Measurements from ENCODE around the gene TRAPPC10. TPM values are rescaled to one million over a fixed set of nuclear protein-coding genes. Genes with fewer than 3 reads are reported as not detected.
A peak's percentile ranks its signal among the peaks of the same experiment; 100 is the strongest.
"Not testable (repeated sequence)": the region's sequence is repeated elsewhere in the genome, so short reads cannot be mapped to it uniquely, and the experiment has no call there.

The TRAPPC10 gene
- total RNA-seq, 2 experiments from 2014 or later: 44.1 to 45.4 TPM

DNA sequence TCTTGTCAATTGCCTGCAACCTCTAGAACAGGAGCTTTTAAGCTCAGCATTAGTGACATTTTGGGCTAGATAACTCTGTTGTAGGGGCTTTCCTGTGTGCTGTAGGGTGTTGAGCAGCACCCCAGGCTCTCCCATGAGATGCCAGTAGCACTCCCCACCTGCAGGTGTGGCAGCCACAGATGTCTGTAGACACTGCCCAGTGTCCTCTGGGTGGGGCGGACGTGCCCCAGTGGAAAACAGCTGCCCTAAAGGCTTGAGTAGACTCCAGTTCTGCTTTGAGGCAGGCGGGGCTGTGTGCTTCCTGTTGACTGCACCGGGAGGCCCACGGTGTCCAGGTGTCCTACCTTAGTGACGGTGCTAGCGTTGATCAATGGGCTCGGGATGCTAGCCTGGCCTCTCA lies 78.2 kb downstream of the TRAPPC10 start:
- no peaks in the 10 kb centered on the region for H3K9me3 Mint-ChIP-seq
- H3K27me3 Mint-ChIP-seq: no peaks in the 10 kb centered on the region
- intact Hi-C loops (cut with micrococcal nuclease): no loop called here
- ATAC-seq (peak; percentile 13), DNase-seq (peak; percentile 24)
- peaks cover 70% of the 10 kb centered on the region for H3K36me3 Mint-ChIP-seq (ENCODE audit: low read depth)
- H3K4me1 Mint-ChIP-seq (ENCODE audit: low read depth): peaks cover 58% of the 10 kb centered on the region
- ChIA-PET CTCF (no interaction called here), POLR2A (interaction anchor here (1.0 kb wide), 1 partner anchor 16 kb away, joined by 3 read pairs; no protein-coding TSS in a partner anchor)
- peak overlapping the region; percentile 97 for H3K27ac Mint-ChIP-seq
- H3K4me3 Mint-ChIP-seq: no peak overlapping the region
- TF ChIP-seq, protein P1, sequence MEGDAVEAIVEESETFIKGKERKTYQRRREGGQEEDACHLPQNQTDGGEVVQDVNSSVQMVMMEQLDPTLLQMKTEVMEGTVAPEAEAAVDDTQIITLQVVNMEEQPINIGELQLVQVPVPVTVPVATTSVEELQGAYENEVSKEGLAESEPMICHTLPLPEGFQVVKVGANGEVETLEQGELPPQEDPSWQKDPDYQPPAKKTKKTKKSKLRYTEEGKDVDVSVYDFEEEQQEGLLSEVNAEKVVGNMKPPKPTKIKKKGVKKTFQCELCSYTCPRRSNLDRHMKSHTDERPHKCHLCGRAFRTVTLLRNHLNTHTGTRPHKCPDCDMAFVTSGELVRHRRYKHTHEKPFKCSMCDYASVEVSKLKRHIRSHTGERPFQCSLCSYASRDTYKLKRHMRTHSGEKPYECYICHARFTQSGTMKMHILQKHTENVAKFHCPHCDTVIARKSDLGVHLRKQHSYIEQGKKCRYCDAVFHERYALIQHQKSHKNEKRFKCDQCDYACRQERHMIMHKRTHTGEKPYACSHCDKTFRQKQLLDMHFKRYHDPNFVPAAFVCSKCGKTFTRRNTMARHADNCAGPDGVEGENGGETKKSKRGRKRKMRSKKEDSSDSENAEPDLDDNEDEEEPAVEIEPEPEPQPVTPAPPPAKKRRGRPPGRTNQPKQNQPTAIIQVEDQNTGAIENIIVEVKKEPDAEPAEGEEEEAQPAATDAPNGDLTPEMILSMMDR (IDR thresholded peaks at IDR 0.05): no peak

DNA sequence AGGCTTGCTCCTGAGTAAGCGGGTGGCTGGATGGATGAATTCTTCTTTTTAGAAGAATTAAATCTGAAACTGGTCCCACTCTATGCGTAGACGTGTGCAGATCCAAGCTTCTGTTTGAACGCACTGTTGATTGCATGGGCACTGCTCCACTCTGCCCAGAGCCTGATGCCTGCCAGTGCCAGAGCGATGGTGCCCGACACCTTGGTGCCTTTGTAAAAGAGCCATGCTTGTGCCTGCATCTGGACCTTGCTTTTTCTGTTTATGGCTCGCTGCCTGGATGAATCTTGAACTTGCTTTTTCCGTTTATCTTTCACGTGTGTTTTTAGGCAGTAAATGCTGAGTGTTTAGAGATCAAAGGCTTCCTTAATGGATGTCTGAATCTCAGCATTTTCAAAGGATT lies 80.1 kb downstream of the TRAPPC10 start:
- Mint-ChIP-seq H3K4me3 (no peak overlapping the region), H3K9me3 (no peaks in the 10 kb centered on the region), H3K4me1 (ENCODE audit: low read depth) (peaks cover 39% of the 10 kb centered on the region), H3K27me3 (no peaks in the 10 kb centered on the region), H3K36me3 (ENCODE audit: low read depth) (peaks cover 52% of the 10 kb centered on the region), H3K27ac (peak overlapping the region; percentile 23)
- TF ChIP-seq, protein P1 (IDR thresholded peaks at IDR 0.05): no peak
- intact Hi-C loops (cut with micrococcal nuclease): no loop called here
- DNase-seq (no peak), ATAC-seq (no peak)
- CTCF ChIA-PET: interaction anchor here (1.5 kb wide), 1 partner anchor 206 kb away, joined by 3 read pairs; no protein-coding TSS in a partner anchor
- POLR2A ChIA-PET: interaction anchor here (3.5 kb wide), 1 partner anchor 8 kb away, joined by 18 read pairs; no protein-coding TSS in a partner anchor

DNA sequence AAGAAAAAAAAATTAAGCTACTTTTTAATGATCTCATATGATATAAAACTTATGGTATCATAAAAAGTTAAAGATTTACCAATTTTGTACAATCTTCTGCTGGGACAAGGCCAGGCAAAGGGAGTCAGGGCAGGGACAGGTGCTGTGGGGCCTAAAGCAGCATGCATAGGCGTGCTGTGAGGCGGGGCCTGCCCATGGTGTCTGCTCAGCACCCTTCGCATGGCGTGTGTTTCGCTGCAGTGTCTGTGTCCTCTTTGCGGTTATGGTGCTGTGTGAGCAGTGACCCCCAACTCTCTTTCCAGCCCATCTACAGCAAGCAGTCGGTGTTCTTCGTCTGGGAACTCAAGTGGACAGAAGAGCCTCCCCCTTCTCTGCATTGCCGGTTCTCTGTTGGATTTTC lies 81.7 kb downstream of the TRAPPC10 start:
- Mint-ChIP-seq H3K9me3 (no peaks in the 10 kb centered on the region), H3K27ac (no peak overlapping the region), H3K36me3 (ENCODE audit: low read depth) (peaks cover 37% of the 10 kb centered on the region), H3K4me3 (no peak overlapping the region), H3K27me3 (no peaks in the 10 kb centered on the region), H3K4me1 (ENCODE audit: low read depth) (peaks cover 24% of the 10 kb centered on the region)
- ATAC-seq: no peak
- DNase-seq: no peak
- intact Hi-C loops (cut with micrococcal nuclease): no loop called here
- TF ChIP-seq, protein P1 (IDR thresholded peaks at IDR 0.05): no peak
- ChIA-PET POLR2A (interaction anchor here (0.6 to 3.5 kb wide), 4 partner anchors 8 to 81 kb away, joined by 3 to 18 read pairs (median 5); partner anchors contain the start of gene TRAPPC10), CTCF (interaction anchor here (1.7 kb wide), 1 partner anchor 10 kb away, joined by 8 read pairs; no protein-coding TSS in a partner anchor)

DNA sequence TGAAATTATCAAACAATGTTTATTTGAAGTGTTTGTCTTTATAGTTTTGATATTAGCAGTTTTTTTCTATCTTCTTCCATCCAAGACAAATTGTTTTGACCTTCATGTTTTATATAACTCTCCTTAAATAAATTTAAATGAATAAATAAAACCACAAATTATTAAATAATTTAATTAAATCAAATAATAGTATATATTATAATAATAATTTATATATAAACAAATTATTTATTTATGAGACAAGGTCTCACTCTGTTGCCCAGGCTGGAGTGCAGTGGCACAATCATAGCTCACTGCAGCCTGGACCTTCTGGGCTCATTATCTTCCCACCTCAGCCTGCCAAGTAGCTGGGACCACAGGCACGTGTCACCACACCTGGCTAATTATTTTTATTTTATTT lies 82.7 kb downstream of the TRAPPC10 start:
- intact Hi-C loops (cut with micrococcal nuclease): no loop called here
- H3K4me3 Mint-ChIP-seq: no peak overlapping the region
- H3K36me3 Mint-ChIP-seq (ENCODE audit: low read depth): peaks cover 26% of the 10 kb centered on the region
- ChIA-PET POLR2A (interaction anchor here (2.1 to 3.5 kb wide), 2 partner anchors 11 to 82 kb away, joined by 7 to 18 read pairs; partner anchors contain the start of gene TRAPPC10), CTCF (interaction anchor here (1.7 kb wide), 1 partner anchor 11 kb away, joined by 8 read pairs; no protein-coding TSS in a partner anchor)
- H3K9me3 Mint-ChIP-seq: no peaks in the 10 kb centered on the region
- peaks cover 13% of the 10 kb centered on the region for H3K4me1 Mint-ChIP-seq (ENCODE audit: low read depth)
- peak overlapping the region; percentile 70 for H3K27ac Mint-ChIP-seq
- no peaks in the 10 kb centered on the region for H3K27me3 Mint-ChIP-seq
- TF ChIP-seq, protein P1 (IDR thresholded peaks at IDR 0.05): no peak
- DNase-seq: no peak
- no peak for ATAC-seq

DNA sequence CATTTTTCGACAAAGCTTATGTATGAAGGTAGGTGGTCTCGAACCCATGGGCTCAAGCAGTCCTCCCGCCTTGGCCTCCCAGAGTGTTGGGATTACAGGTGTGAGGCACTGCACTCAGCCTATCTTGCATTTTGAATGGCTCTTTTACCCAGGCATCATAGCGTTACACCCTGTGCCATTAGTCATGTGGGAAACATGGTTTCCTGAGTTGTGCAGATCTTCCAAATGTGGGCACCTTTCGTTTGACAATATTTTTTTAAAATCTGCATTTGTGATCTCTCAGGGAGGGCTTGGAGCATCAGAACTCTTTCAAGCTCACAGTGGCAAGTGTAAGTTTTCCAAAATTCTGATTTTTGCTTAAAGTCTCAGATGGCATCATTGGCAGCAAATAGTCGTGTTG lies 86.4 kb downstream of the TRAPPC10 start:
- H3K4me3 Mint-ChIP-seq: not testable (repeated sequence)

DNA sequence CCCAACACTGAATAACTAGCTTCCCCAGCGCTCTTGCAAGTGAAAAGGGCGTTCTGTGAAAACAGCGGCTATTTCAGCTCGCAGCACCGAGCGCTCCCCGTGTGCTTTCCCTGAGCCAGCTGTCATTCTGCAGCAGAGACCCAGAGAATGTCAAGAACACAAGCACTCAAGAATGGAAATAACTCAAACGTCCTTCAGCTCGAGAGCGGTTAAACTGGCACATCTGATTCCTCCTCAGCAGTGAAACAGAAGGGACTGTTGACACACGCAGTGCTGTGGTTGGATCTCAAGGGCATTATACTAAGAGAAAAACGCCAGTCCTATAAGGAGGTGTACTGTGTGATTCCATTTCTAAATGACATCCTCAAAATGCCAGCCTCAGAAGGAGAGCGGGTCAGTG lies 86.9 kb downstream of the TRAPPC10 start:
- H3K4me1 Mint-ChIP-seq (ENCODE audit: low read depth); CTCF ChIA-PET; intact Hi-C loops (cut with micrococcal nuclease): not testable (repeated sequence)

More for the DNA sequence above, 86.4 kb downstream of the TRAPPC10 start:
- intact Hi-C loops (cut with micrococcal nuclease); H3K36me3 Mint-ChIP-seq (ENCODE audit: low read depth); H3K4me1 Mint-ChIP-seq (ENCODE audit: low read depth); POLR2A ChIA-PET; H3K9me3 Mint-ChIP-seq; H3K27me3 Mint-ChIP-seq; DNase-seq; CTCF ChIA-PET; H3K27ac Mint-ChIP-seq; ATAC-seq: not testable (repeated sequence)

DNA sequence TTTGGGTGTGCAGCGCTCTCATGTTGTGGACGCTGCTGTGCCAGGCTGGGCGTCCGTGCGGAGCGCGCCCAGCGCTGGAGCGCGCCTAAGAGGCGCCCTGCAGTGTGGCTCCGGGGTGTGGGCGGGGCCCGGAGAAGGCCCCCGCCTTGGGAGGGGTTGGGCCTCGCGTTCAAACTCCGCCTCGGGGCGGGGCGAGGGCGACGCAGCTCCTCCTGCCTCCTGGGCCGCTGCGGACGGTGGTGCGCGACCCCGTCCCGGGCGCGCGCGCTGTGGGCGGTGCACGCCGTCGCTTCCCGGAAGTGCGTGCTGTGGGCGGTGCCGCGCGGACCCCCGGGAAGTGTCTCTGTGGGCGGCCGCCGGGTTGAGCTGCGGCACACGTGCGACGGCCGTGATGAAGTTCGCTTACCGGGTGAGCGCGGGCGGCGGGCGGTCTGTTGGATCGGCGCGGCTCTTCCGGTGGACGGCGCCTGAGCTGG lies 95.0 kb downstream of the TRAPPC10 start, which contains the start of gene PWP2:
TSS of gene PWP2 (plus strand) at position 374 of the 476 bp plus-strand sequence. CDS start at position 392, 18 bp downstream.
- H3K27ac Mint-ChIP-seq; H3K4me3 Mint-ChIP-seq; H3K4me1 Mint-ChIP-seq (ENCODE audit: low read depth); POLR2A ChIA-PET; intact Hi-C loops (cut with micrococcal nuclease); H3K27me3 Mint-ChIP-seq; H3K36me3 Mint-ChIP-seq (ENCODE audit: low read depth); CTCF ChIA-PET; H3K9me3 Mint-ChIP-seq: not testable (repeated sequence)
- DNase-seq: peak; percentile 45
- ATAC-seq: peak; percentile 83

More for the DNA sequence above, 86.9 kb downstream of the TRAPPC10 start:
- ATAC-seq; H3K27me3 Mint-ChIP-seq; H3K9me3 Mint-ChIP-seq; DNase-seq; H3K36me3 Mint-ChIP-seq (ENCODE audit: low read depth); POLR2A ChIA-PET; H3K4me3 Mint-ChIP-seq; H3K27ac Mint-ChIP-seq: not testable (repeated sequence)

DNA sequence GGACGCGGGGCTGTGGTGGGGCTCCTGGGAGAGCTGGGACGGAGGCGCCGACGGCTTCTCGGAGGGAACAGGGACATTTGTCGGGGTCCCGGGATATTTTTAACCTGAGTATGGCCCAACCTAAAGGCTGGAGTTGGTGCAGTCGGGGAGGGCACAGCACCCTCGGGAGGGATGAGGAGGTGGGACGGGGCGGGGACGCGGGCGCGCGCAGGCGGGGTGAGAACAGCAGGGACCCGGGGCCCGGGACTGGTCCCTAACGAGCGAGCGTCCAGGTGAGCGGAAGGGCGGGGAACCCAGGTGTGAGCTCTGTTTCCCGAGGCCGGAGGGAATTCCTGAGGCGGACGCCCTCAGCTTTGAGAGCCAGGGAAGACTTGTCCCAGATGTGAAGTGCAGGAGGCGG lies 95.5 kb downstream of the TRAPPC10 start:
- POLR2A ChIA-PET; CTCF ChIA-PET; H3K27ac Mint-ChIP-seq; H3K27me3 Mint-ChIP-seq; H3K36me3 Mint-ChIP-seq (ENCODE audit: low read depth); H3K4me3 Mint-ChIP-seq; DNase-seq; intact Hi-C loops (cut with micrococcal nuclease); H3K4me1 Mint-ChIP-seq (ENCODE audit: low read depth); H3K9me3 Mint-ChIP-seq: not testable (repeated sequence)
- ATAC-seq: peak; percentile 66

Data from activated CD8-positive, alpha-beta T cell treated with anti-CD3 and anti-CD28 coated beads for 36 hours (primary cell).